Sigmoid colon (tissue), 7 donors: ENCODE measurements around the gene STK39. TPM values are rescaled to one million over a fixed set of nuclear protein-coding genes. Genes with fewer than 3 reads are reported as not detected.

Experiments
- DNase-seq: peaks from one replicate; pipeline ENCODE4 v3.0.0-alpha.2; 2019
- H3K27ac ChIP-seq, 4 donors: fragments of 200-600 bp; sonication (generic); one replicate each; pipeline ENCODE4 v1.5.1; 2016 to 2019; ENCODE audit warnings: mild to moderate bottlenecking in 1 of 4
- H3K27me3 ChIP-seq, 3 donors: fragments of 200-600 bp; sonication (generic); one replicate each; pipeline ENCODE4 v1.5.1; 2019; ENCODE audit warnings: mild to moderate bottlenecking in 1 of 3
- H3K36me3 ChIP-seq, 4 donors: fragments of 200-600 bp; sonication (generic); one replicate each; pipeline ENCODE4 v1.5.1; 2016 to 2019
- H3K4me1 ChIP-seq, 4 donors: fragments of 200-600 bp; sonication (generic); one replicate each; pipeline ENCODE4 v1.5.1; 2017 to 2019
- H3K4me3 ChIP-seq, 4 donors: fragments of 200-600 bp; sonication (generic); one replicate each; pipeline ENCODE4 v1.5.1; 2017 to 2019; ENCODE audit warnings: mild to moderate bottlenecking in 2 of 4, moderate library complexity in 1 of 4
- H3K9me3 ChIP-seq, 4 donors: fragments of 200-600 bp in 3 of 4; sonication (generic) in 3 of 4; one replicate each; pipeline versions ENCODE4 v1.5.1 to v1.6.1; 2013 to 2019
- CTCF ChIP-seq, 4 experiments: fragments of 450-650 bp in 3 of 4; fragments of 200-600 bp in 1 of 4; IDR thresholded peaks; one replicate each; pipeline ENCODE4 v1.5.1; 2016 to 2019; ENCODE audit warnings: antibody characterized with exemption in 4 of 4, mild to moderate bottlenecking in 3 of 4, moderate library complexity in 2 of 4
- EP300 ChIP-seq, 4 donors: sonication (generic); formaldehyde crosslinking; IDR thresholded peaks; one replicate each; pipeline ENCODE4 v1.6.1; 2017; ENCODE audit warnings: antibody characterized with exemption in 4 of 4
- POLR2A ChIP-seq, 2 donors: fragments of 450-650 bp; IDR thresholded peaks; one replicate each; pipeline ENCODE4 v1.6.1; 2016; ENCODE audit warnings: antibody characterized with exemption in 2 of 2, mild to moderate bottlenecking in 2 of 2, moderate library complexity in 2 of 2
- POLR2AphosphoS5 ChIP-seq, 4 donors: sonication (generic); formaldehyde crosslinking; IDR thresholded peaks; one replicate each; pipeline ENCODE4 v1.6.1; 2017; ENCODE audit warnings: antibody characterized with exemption in 4 of 4
- WGBS, 2 donors: extraction: QIAGEN DNeasy Blood & Tissue Kit; methylation state at CpG; one replicate each; pipeline ENCODE4 v1.1.7; 2013; 5-methylcytosine and 5-hydroxymethylcytosine counted together
- intact Hi-C: fragments of 100-400 bp; cut with DNase I; formaldehyde crosslinking; loops from one replicate; pipeline ENCODE4 v1.15.1; 2023
- polyA plus RNA-seq, 3 donors: library from polyadenylated mRNA; stranded (reverse); fragments of 200-250 nt; gene quantifications; one replicate each; pipeline ENCODE4 v1.2.3, GENCODE V29; 2013
- total RNA-seq, 4 donors: library from RNA; depleted of rRNA; stranded (reverse); fragments of >200 nt; gene quantifications; one replicate each; pipeline ENCODE4 v1.1.0, GENCODE V29; 2016
- donor health status: healthy with polysubstance abuse.
- donor health status: Bipolar disorder and iron deficiency.
- donor health status: healthy.

STK39 gene
- total and polyA plus RNA-seq, 7 donors: 13.4 to 44.9 (median 24.1) TPM

- intact Hi-C loops: no loop called here
- TF ChIP-seq EP300 (IDR thresholded peaks at IDR 0.05) (no peak), CTCF (IDR thresholded peaks at IDR 0.05) (no peak), POLR2A (IDR thresholded peaks at IDR 0.05) (no peak), POLR2AphosphoS5 (IDR thresholded peaks at IDR 0.05) (no peak)
- WGBS, 2 donors: 94 to 97% methylated on average over 3 of the region's 3 CpGs
- H3K36me3 ChIP-seq: peaks cover 0 to 10% (median 1%) of the 10 kb centered on the region in 4 donors
- no peaks in the 10 kb centered on the region for H3K27me3 ChIP-seq
- H3K27ac ChIP-seq: no peak overlapping the region
- H3K4me1 ChIP-seq: peaks cover 0 to 15% (median 11%) of the 10 kb centered on the region in 4 donors
- no peaks in the 10 kb centered on the region for H3K9me3 ChIP-seq
- no peak for DNase-seq
- H3K4me3 ChIP-seq: no peak overlapping the region
Observed at GRCh38 chr2:168120730-168121129, 126.7 kb downstream of the STK39 start.

- 94% methylated on average over 4 of the region's 4 CpGs for WGBS, 2 donors
- Histone ChIP-seq H3K27ac (no peak overlapping the region), H3K9me3 (no peaks in the 10 kb centered on the region), H3K36me3 (peaks cover 0 to 7% (median 1%) of the 10 kb centered on the region in 4 donors), H3K27me3 (no peaks in the 10 kb centered on the region), H3K4me1 (peaks cover 0 to 15% (median 11%) of the 10 kb centered on the region in 4 donors), H3K4me3 (no peak overlapping the region)
- TF ChIP-seq EP300 (IDR thresholded peaks at IDR 0.05): no peak
- TF ChIP-seq POLR2AphosphoS5 (IDR thresholded peaks at IDR 0.05): no peak
- no peak for TF ChIP-seq CTCF (IDR thresholded peaks at IDR 0.05)
- TF ChIP-seq POLR2A (IDR thresholded peaks at IDR 0.05): no peak
- DNase-seq: no peak
- intact Hi-C loops: no loop called here
Observed at GRCh38 chr2:168120310-168120709, 127.1 kb downstream of the STK39 start.

- H3K27ac ChIP-seq: peak overlapping the region in 3 of 4 donors; percentile 15 to 27 (median 24)
- 47 to 49% methylated on average over 4 of the region's 4 CpGs for WGBS, 2 donors
- H3K4me3 ChIP-seq: no peak overlapping the region
- no peak for TF ChIP-seq POLR2AphosphoS5 (IDR thresholded peaks at IDR 0.05)
- TF ChIP-seq CTCF (IDR thresholded peaks at IDR 0.05): peak; percentile 14 to 51 (median 27)
- no peaks in the 10 kb centered on the region for H3K9me3 ChIP-seq
- H3K36me3 ChIP-seq: peaks cover 0 to 7% (median 1%) of the 10 kb centered on the region in 4 donors
- no peaks in the 10 kb centered on the region for H3K27me3 ChIP-seq
- peaks cover 0 to 15% (median 11%) of the 10 kb centered on the region in 4 donors for H3K4me1 ChIP-seq
- no peak for DNase-seq
- intact Hi-C loops: loop anchor here (2.0 to 10.0 kb wide), 2 partner anchors 155 to 1579 kb away; no protein-coding TSS in a partner anchor
Observed at GRCh38 chr2:168119515-168120141, 127.8 kb downstream of the STK39 start.

GRCh38 chr2:168118733-168119514 is 128.5 kb downstream of the STK39 start:
- no peak for TF ChIP-seq POLR2AphosphoS5 (IDR thresholded peaks at IDR 0.05)
- no peak for TF ChIP-seq EP300 (IDR thresholded peaks at IDR 0.05)
- TF ChIP-seq CTCF (IDR thresholded peaks at IDR 0.05): peak; percentile 23 to 58 (median 52)
- no peak for TF ChIP-seq POLR2A (IDR thresholded peaks at IDR 0.05)
- H3K4me3 ChIP-seq: no peak overlapping the region
- H3K9me3 ChIP-seq: no peaks in the 10 kb centered on the region
- 55 to 73% methylated on average over 10 of the region's 10 CpGs for WGBS, 2 donors
- no peaks in the 10 kb centered on the region for H3K27me3 ChIP-seq
- intact Hi-C loops: loop anchor here (2.0 to 10.0 kb wide), 2 partner anchors 154 to 1578 kb away; no protein-coding TSS in a partner anchor
- H3K36me3 ChIP-seq: peaks cover 0 to 7% (median 1%) of the 10 kb centered on the region in 4 donors
- peaks cover 0 to 15% (median 11%) of the 10 kb centered on the region in 4 donors for H3K4me1 ChIP-seq
- DNase-seq: no peak
- H3K27ac ChIP-seq: peak overlapping the region; percentile 3 to 27 (median 20)
